ENCODE measurements around the gene LMF2.

LMF2 gene

GRCh38 chr22:50502096-50502495 lies 5.4 kb downstream of the LMF2 start:
- H3K4me1 ChIP-seq (ENCODE audit: low read length): peaks cover 5% of the 10 kb centered on the region; the same call in 1 of the 2 replicates

DNA sequence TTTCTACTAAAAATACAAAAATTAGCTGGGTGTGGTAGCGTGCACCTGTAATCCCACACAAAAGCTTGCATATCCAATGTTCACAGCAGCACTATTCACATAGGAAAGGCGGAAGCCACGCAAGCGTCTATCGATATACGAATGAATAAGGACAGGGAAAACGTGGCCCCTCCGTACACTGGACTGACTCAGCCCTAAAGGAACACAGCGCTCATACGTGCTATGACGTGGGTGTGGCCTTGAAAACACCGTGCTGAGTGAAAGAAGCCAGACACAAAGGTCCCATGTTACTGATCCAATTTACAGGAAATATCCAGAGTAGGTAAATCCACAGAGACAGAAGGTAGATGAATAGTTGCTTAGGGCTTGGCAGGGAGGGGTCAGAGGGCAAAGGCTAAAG lies 7.0 kb downstream of the LMF2 start:
- no peaks in the 10 kb centered on the region for H3K4me1 ChIP-seq (ENCODE audit: low read length)
- H3K4me2 ChIP-seq (ENCODE audit: low read length): no peak overlapping the region
- no peak overlapping the region for H3K4me3 ChIP-seq (ENCODE audit: low read length)
- no peak overlapping the region for H3K27ac ChIP-seq (ENCODE audit: low read length)
- H2AFZ ChIP-seq (ENCODE audit: low read depth, low read length): no peak overlapping the region
- H3K9me3 ChIP-seq (ENCODE audit: insufficient read depth, low read length): no peaks in the 10 kb centered on the region
- no peaks in the 10 kb centered on the region for H3K79me2 ChIP-seq (ENCODE audit: low read length)
- no peak for TF ChIP-seq CTCF (IDR thresholded peaks at IDR 0.05; ENCODE audit: low read depth, low read length)
- TF ChIP-seq EZH2phosphoT487 (IDR thresholded peaks at IDR 0.05; ENCODE audit: low read depth): no peak
- H3K36me3 ChIP-seq (replicated peaks; ENCODE audit: low read depth, low read length): no peaks in the 10 kb centered on the region
- H3K9ac ChIP-seq (ENCODE audit: low read length): no peak overlapping the region
- H3K27me3 ChIP-seq (ENCODE audit: low read depth, low read length): no peaks in the 10 kb centered on the region
- H4K20me1 ChIP-seq (ENCODE audit: insufficient read depth, low read length): no peaks in the 10 kb centered on the region

More at GRCh38 chr22:50502096-50502495, 5.4 kb downstream of the LMF2 start:
- no peak overlapping the region for H3K4me3 ChIP-seq (ENCODE audit: low read length)
- no peak overlapping the region for H3K4me2 ChIP-seq (ENCODE audit: low read length)
- peaks cover 10% of the 10 kb centered on the region for H3K79me2 ChIP-seq (ENCODE audit: low read length)
- H3K27me3 ChIP-seq (ENCODE audit: low read depth, low read length): no peaks in the 10 kb centered on the region
- no peak overlapping the region for H3K27ac ChIP-seq (ENCODE audit: low read length)
- H4K20me1 ChIP-seq (ENCODE audit: insufficient read depth, low read length): no peaks in the 10 kb centered on the region
- H3K36me3 ChIP-seq (replicated peaks; ENCODE audit: low read depth, low read length): no peaks in the 10 kb centered on the region
- H3K9me3 ChIP-seq (ENCODE audit: insufficient read depth, low read length): no peaks in the 10 kb centered on the region
- no peak overlapping the region for H3K9ac ChIP-seq (ENCODE audit: low read length)
- no peak overlapping the region for H2AFZ ChIP-seq (ENCODE audit: low read depth, low read length)
- no peak for TF ChIP-seq CTCF (IDR thresholded peaks at IDR 0.05; ENCODE audit: low read depth, low read length)
- no peak for TF ChIP-seq EZH2phosphoT487 (IDR thresholded peaks at IDR 0.05; ENCODE audit: low read depth)

DNA sequence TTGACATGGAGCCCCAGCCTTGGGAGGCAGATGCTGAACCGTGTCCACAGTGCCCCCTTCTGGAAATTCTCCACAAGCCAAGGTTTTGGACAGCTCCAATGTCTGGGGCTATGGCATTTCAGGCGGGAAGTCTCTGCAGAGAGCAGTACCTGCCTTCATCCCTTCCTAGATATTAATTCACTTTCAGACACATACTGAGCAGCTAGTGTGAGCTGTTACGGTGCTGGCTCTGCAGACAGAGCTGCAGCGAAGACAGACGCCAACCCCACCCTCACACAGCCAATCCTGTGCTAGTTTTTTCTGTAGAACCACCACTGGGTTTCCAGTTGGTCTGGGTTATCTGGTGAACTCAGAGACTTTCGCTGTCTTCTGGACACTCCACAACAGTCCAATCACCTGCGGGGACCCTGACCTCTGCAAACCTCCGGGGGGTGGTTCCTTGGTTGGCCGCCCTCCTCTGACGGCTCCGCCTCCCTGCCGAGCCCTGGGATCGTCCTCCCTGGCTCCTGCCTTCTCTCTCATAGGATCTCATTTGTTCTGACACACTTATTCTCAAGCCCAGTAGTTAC lies 9.1 kb downstream of the LMF2 start:
- no peaks in the 10 kb centered on the region for H3K27me3 ChIP-seq (ENCODE audit: low read depth, low read length)
- no peak overlapping the region for H2AFZ ChIP-seq (ENCODE audit: low read depth, low read length)
- no peaks in the 10 kb centered on the region for H4K20me1 ChIP-seq (ENCODE audit: insufficient read depth, low read length)
- peak overlapping the region; percentile 16; the same call in 1 of the 2 replicates for H3K4me3 ChIP-seq (ENCODE audit: low read length)
- H3K36me3 ChIP-seq (replicated peaks; ENCODE audit: low read depth, low read length): no peaks in the 10 kb centered on the region
- no peaks in the 10 kb centered on the region for H3K9me3 ChIP-seq (ENCODE audit: insufficient read depth, low read length)
- no peak for TF ChIP-seq EZH2phosphoT487 (IDR thresholded peaks at IDR 0.05; ENCODE audit: low read depth)
- peak; percentile 62 for TF ChIP-seq CTCF (IDR thresholded peaks at IDR 0.05; ENCODE audit: low read depth, low read length)
- H3K9ac ChIP-seq (ENCODE audit: low read length): no peak overlapping the region; the same call in 1 of the 2 replicates
- no peaks in the 10 kb centered on the region for H3K4me1 ChIP-seq (ENCODE audit: low read length)
- no peaks in the 10 kb centered on the region for H3K79me2 ChIP-seq (ENCODE audit: low read length)
- no peak overlapping the region for H3K27ac ChIP-seq (ENCODE audit: low read length)
- peak overlapping the region; percentile 56 for H3K4me2 ChIP-seq (ENCODE audit: low read length)

GRCh38 chr22:50497093-50497492 lies 10.4 kb downstream of the LMF2 start:
- H3K9ac ChIP-seq (ENCODE audit: low read length): no peak overlapping the region
- no peak overlapping the region for H2AFZ ChIP-seq (ENCODE audit: low read depth, low read length)
- H3K36me3 ChIP-seq (replicated peaks; ENCODE audit: low read depth, low read length): no peaks in the 10 kb centered on the region
- H3K4me3 ChIP-seq (ENCODE audit: low read length): no peak overlapping the region
- TF ChIP-seq EZH2phosphoT487 (IDR thresholded peaks at IDR 0.05; ENCODE audit: low read depth) (no peak), CTCF (IDR thresholded peaks at IDR 0.05; ENCODE audit: low read depth, low read length) (no peak)
- no peaks in the 10 kb centered on the region for H3K27me3 ChIP-seq (ENCODE audit: low read depth, low read length)
- no peaks in the 10 kb centered on the region for H3K4me1 ChIP-seq (ENCODE audit: low read length)
- H3K9me3 ChIP-seq (ENCODE audit: insufficient read depth, low read length): no peaks in the 10 kb centered on the region
- no peak overlapping the region for H3K4me2 ChIP-seq (ENCODE audit: low read length)
- H3K27ac ChIP-seq (ENCODE audit: low read length): no peak overlapping the region
- no peaks in the 10 kb centered on the region for H3K79me2 ChIP-seq (ENCODE audit: low read length)
- H4K20me1 ChIP-seq (ENCODE audit: insufficient read depth, low read length): no peaks in the 10 kb centered on the region
